ENCODE data around the gene ERC2.

ERC2 gene

GRCh38 chr3:55490276-55490913 lies 977.9 kb downstream of the ERC2 start:
- no peak for DNase-seq (ENCODE audit: low read depth)

- DNase-seq (ENCODE audit: low read depth): no peak
Measured at GRCh38 chr3:55489798-55490132, 978.5 kb downstream of the ERC2 start.

GRCh38 chr3:55488398-55489055 lies 979.7 kb downstream of the ERC2 start:
- no peak for DNase-seq (ENCODE audit: low read depth)

- no peak for DNase-seq (ENCODE audit: low read depth)
Measured at GRCh38 chr3:55487381-55488241, 980.7 kb downstream of the ERC2 start.

GRCh38 chr3:55486857-55487380 lies 981.3 kb downstream of the ERC2 start, which contains the start of gene WNT5A:
WNT5A (minus strand) TSS chr3:55487306; CDS start chr3:55486985, 321 bp downstream.
- DNase-seq (ENCODE audit: low read depth): no peak

- no peak for DNase-seq (ENCODE audit: low read depth)
Measured at GRCh38 chr3:55486101-55486856, 982.0 kb downstream of the ERC2 start.

GRCh38 chr3:55484801-55485791 lies 983.2 kb downstream of the ERC2 start:
- no peak for DNase-seq (ENCODE audit: low read depth)

GRCh38 chr3:55484191-55484689 lies 984.0 kb downstream of the ERC2 start:
- no peak for DNase-seq (ENCODE audit: low read depth)

GRCh38 chr3:55483196-55484095 lies 984.8 kb downstream of the ERC2 start:
- DNase-seq (ENCODE audit: low read depth): no peak

- DNase-seq (ENCODE audit: low read depth): no peak
Measured at GRCh38 chr3:55482496-55483195, 985.6 kb downstream of the ERC2 start.

GRCh38 chr3:55481744-55482495 lies 986.3 kb downstream of the ERC2 start:
- no peak for DNase-seq (ENCODE audit: low read depth)

- DNase-seq (ENCODE audit: low read depth): no peak
Measured at GRCh38 chr3:55480911-55481743, 987.1 kb downstream of the ERC2 start.

- no peak for DNase-seq (ENCODE audit: low read depth)
Measured at GRCh38 chr3:55477306-55478303, 990.7 kb downstream of the ERC2 start.

- DNase-seq (ENCODE audit: low read depth): no peak
Measured at GRCh38 chr3:55476515-55476914, 991.8 kb downstream of the ERC2 start.

- no peak for DNase-seq (ENCODE audit: low read depth)
Measured at GRCh38 chr3:55474213-55474632, 994.0 kb downstream of the ERC2 start.

- DNase-seq (ENCODE audit: low read depth): no peak
Measured at GRCh38 chr3:55473788-55474187, 994.5 kb downstream of the ERC2 start.
